MCF 10A (cell line): Measurements from ENCODE around the gene FFAR3. TPM values are rescaled to one million over a fixed set of nuclear protein-coding genes. Genes with fewer than 3 reads are reported as not detected.

Source experiments
- BruUV-seq: library from RNA; stranded (reverse); fragments of 400-500 nt; replicated peaks from 2 replicates; lab custom pipeline; 2021; lab: Mats Ljungman, UMichigan
- CTCF ChIA-PET: fragments of 300-600 bp; sonication (Branson Sonifier 250); formaldehyde crosslinking; extraction: SDS; loops from one replicate; lab custom pipeline; 2021; ENCODE audit warnings: antibody characterized with exemption, inconsistent platforms; lab: Yijun Ruan, JAX
- POLR2A ChIA-PET: fragments of 300-600, 350-650 bp; sonication (Branson Sonifier 250); formaldehyde crosslinking; extraction: SDS; loops from one replicate; lab custom pipeline; 2020; ENCODE audit warnings: antibody characterized with exemption, inconsistent platforms; lab: Yijun Ruan, JAX
- DNase-seq: peaks from one replicate; pipeline ENCODE4 v3.0.0-alpha.2; 2018; ENCODE audit not compliant: unreplicated experiment
- H3K27ac Mint-ChIP-seq: one replicate; pipeline ENCODE4 v1.8.0; 2022; ENCODE audit warnings: mild to moderate bottlenecking, low read depth, mixed read lengths; ENCODE audit not compliant: unreplicated experiment
- H3K27me3 Mint-ChIP-seq: one replicate; pipeline ENCODE4 v1.8.0; 2022; ENCODE audit warnings: mixed read lengths; ENCODE audit not compliant: insufficient read depth, unreplicated experiment
- H3K36me3 Mint-ChIP-seq: one replicate; pipeline ENCODE4 v1.8.0; 2022; ENCODE audit warnings: mild to moderate bottlenecking, moderate library complexity, mixed read lengths; ENCODE audit not compliant: insufficient read depth, unreplicated experiment
- H3K4me1 Mint-ChIP-seq: one replicate; pipeline ENCODE4 v1.8.0; 2022; ENCODE audit warnings: mixed read lengths; ENCODE audit not compliant: insufficient read depth, unreplicated experiment
- H3K4me3 Mint-ChIP-seq: one replicate; pipeline ENCODE4 v1.8.0; 2022; ENCODE audit warnings: mild to moderate bottlenecking, moderate library complexity, mixed read lengths; ENCODE audit not compliant: unreplicated experiment
- H3K9me3 Mint-ChIP-seq: one replicate; pipeline ENCODE4 v1.8.0; 2022; ENCODE audit warnings: mixed read lengths; ENCODE audit not compliant: unreplicated experiment
- intact Hi-C: fragments of 100-400 bp; cut with micrococcal nuclease; formaldehyde crosslinking; loops from 2 replicates; pipeline ENCODE4 v1.14.1; 2022
- total RNA-seq: library from RNA; stranded (reverse); gene quantifications from 2 replicates; pipeline ENCODE4 v1.2.3, GENCODE V29; 2022
- TF ChIP-seq, protein P1 (sequence below): fragments of 200-600 bp; IDR thresholded peaks from one replicate; pipeline ENCODE4 v1.8.0; 2022; ENCODE audit warnings: antibody characterized with exemption, mild to moderate bottlenecking; ENCODE audit not compliant: unreplicated experiment

FFAR3 gene
- total RNA-seq, 1 experiment from 2014 or later = not detected

DNA sequence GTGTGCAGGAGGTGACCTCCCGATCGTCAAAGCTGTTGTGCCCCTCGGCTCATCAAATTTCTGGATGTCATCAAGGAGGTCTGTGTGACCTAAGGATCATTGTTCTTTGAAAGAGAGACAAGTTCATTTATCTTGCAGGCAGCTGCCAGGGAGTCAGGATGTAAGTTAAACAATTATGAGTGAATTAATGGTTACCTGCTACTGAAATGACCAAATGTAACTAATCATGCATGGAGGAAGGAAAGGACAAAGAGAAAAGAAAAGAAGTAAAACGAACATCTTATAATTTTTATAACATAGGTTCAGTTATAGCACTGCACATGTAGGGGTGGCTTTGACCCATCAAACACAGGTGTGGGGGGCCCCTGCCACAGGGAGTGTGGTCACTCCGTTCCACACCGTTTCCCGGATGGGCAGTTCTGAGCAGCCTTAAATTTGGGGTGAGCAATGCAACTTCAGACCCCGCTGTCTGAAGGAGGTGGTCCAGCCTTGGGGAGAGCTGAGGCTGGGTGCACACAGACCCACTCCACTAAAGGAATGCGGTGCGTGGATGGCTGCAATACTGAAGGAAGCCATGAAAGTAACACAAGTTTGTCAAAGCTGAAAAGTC is 24.0 kb upstream of the FFAR3 start:
- ChIA-PET CTCF (interaction anchor here (0.6 to 1.4 kb wide), 4 partner anchors 11 to 268 kb away, joined by 3 read pairs; no protein-coding TSS in a partner anchor), POLR2A (interaction anchor here (0.9 kb wide), 1 partner anchor 32 kb away, joined by 3 read pairs; no protein-coding TSS in a partner anchor)
- Mint-ChIP-seq H3K36me3 (peaks cover 6% of the 10 kb centered on the region), H3K27me3 (peaks cover 77% of the 10 kb centered on the region), H3K4me1 (no peaks in the 10 kb centered on the region), H3K9me3 (no peaks in the 10 kb centered on the region), H3K27ac (no peak overlapping the region), H3K4me3 (no peak overlapping the region)
- BruUV-seq = no TSS peak
- DNase-seq = no peak
- intact Hi-C loops = no loop called here
- TF ChIP-seq, protein P1, sequence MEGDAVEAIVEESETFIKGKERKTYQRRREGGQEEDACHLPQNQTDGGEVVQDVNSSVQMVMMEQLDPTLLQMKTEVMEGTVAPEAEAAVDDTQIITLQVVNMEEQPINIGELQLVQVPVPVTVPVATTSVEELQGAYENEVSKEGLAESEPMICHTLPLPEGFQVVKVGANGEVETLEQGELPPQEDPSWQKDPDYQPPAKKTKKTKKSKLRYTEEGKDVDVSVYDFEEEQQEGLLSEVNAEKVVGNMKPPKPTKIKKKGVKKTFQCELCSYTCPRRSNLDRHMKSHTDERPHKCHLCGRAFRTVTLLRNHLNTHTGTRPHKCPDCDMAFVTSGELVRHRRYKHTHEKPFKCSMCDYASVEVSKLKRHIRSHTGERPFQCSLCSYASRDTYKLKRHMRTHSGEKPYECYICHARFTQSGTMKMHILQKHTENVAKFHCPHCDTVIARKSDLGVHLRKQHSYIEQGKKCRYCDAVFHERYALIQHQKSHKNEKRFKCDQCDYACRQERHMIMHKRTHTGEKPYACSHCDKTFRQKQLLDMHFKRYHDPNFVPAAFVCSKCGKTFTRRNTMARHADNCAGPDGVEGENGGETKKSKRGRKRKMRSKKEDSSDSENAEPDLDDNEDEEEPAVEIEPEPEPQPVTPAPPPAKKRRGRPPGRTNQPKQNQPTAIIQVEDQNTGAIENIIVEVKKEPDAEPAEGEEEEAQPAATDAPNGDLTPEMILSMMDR = no peak

DNA sequence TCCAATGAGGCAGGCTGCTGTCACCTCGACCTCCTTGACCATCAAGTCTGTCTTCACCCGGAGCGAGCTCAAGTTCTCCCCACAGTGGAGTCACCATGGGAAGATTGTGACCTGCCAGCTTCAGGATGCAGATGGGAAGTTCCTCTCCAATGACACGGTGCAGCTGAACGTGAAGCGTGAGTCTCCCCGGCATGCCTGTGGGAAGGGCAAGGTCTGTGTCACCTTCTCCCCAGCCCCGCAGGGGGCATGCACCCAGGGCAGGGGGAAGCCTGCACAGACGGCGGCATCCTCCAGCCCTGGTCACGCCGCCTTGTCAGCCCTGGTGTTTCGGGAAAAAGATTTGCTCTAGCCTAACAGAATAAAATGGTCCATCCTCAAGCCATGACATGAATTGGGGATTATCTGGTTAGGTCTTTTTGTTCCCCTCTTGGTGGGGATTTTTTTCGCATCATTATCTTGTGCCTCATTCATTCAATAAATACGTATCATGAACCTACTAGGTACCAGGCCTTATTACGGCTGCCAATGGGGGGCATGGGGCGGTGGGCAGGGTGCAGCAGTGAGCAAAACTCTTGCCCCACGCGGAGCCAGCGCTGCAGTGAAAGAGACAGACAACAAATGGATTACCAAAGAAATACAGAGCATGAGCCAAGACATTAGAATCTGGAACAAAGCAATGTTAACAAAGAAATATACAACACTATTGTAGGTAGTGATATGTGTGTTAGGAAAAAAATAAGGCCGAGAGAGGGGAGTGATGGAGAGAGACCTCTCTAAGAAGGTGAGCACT is 21.9 kb upstream of the FFAR3 start:
- POLR2A ChIA-PET = no interaction called here
- no peak overlapping the region for H3K27ac Mint-ChIP-seq
- H3K4me1 Mint-ChIP-seq = no peaks in the 10 kb centered on the region
- H3K36me3 Mint-ChIP-seq = peaks cover 6% of the 10 kb centered on the region
- intact Hi-C loops = no loop called here
- H3K4me3 Mint-ChIP-seq = no peak overlapping the region
- TF ChIP-seq, protein P1 = no peak
- CTCF ChIA-PET = no interaction called here
- H3K27me3 Mint-ChIP-seq = peaks cover 62% of the 10 kb centered on the region
- no peak for DNase-seq
- no TSS peak for BruUV-seq
- H3K9me3 Mint-ChIP-seq = no peaks in the 10 kb centered on the region

DNA sequence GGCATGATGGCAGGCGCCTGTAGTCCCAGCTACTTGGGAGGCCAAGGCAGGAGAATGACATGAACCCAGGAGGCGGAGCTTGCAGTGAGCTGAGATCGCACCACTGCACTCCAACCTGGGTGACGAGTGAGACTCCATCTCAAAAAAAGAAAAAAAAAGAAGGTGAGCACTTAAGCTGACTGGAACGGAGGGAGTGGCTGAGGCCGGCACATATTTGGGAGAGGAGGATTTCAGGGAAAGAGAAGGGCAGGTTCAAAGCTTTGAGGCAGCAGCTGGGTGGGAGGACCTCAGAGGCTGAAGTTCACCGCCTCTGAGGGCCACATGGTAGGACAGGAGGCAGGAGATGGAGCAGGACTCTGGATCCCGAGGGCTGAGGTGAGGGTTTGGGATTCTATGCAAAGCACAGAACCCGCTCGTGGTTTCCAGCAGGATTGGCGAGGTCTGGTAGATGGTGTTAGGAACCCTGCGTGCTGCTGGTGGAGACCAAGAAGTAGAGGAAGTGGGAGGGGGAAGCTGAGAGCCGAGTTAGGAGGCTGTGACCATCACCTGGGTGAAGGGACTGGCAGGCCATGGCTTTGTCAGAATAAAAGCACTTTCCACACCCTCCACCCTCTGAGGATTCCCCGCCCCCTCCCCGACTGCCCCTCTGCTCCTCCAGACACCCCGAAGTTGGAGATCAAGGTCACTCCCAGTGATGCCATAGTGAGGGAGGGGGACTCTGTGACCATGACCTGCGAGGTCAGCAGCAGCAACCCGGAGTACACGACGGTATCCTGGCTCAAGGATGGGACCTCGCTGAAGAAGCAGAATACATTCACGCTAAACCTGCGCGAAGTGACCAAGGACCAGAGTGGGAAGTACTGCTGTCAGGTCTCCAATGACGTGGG is 20.9 kb upstream of the FFAR3 start:
- no peak for DNase-seq

More for the DNA sequence above, 20.9 kb upstream of the FFAR3 start:
- TF ChIP-seq, protein P1 = no peak
- H3K27me3 Mint-ChIP-seq = peaks cover 62% of the 10 kb centered on the region
- BruUV-seq = no TSS peak
- no peaks in the 10 kb centered on the region for H3K4me1 Mint-ChIP-seq
- H3K4me3 Mint-ChIP-seq = no peak overlapping the region
- no peak overlapping the region for H3K27ac Mint-ChIP-seq
- H3K36me3 Mint-ChIP-seq = peaks cover 1% of the 10 kb centered on the region
- ChIA-PET POLR2A (no interaction called here), CTCF (no interaction called here)
- no peaks in the 10 kb centered on the region for H3K9me3 Mint-ChIP-seq
- intact Hi-C loops = no loop called here
